VCaP (cell line): Measurements from ENCODE around the gene SECTM1.
"Not testable (repeated sequence)": the region's sequence is repeated elsewhere in the genome, so short reads cannot be mapped to it uniquely, and the experiment has no call there.

Experiments used
- H3K27ac ChIP-seq: fragments of 450-650 bp; 2 replicates; pipeline ENCODE4 v1.5.1; 2017
- CTCF ChIP-seq: fragments of 450-650 bp; conservative IDR thresholded peaks from 2 replicates; pipeline ENCODE4 v1.5.1; 2017; ENCODE audit warnings: mild to moderate bottlenecking, moderate library complexity

SECTM1 gene

GRCh38 chr17:82348434-82348833, 14.9 kb upstream of the SECTM1 start:
- TF ChIP-seq CTCF, result no peak

GRCh38 chr17:82347994-82348393, 14.4 kb upstream of the SECTM1 start:
- H3K27ac ChIP-seq, result not testable (repeated sequence)

More at GRCh38 chr17:82348434-82348833, 14.9 kb upstream of the SECTM1 start:
- no peak overlapping the region for H3K27ac ChIP-seq

- TF ChIP-seq CTCF, result no peak
- no peak overlapping the region; the same call in 1 of the 2 replicates for H3K27ac ChIP-seq
Observed at GRCh38 chr17:82346342-82347300, 13.1 kb upstream of the SECTM1 start.

GRCh38 chr17:82345151-82345976, 11.8 kb upstream of the SECTM1 start:
- TF ChIP-seq CTCF, result no peak
- no peak overlapping the region; the same call in 1 of the 2 replicates for H3K27ac ChIP-seq

GRCh38 chr17:82344175-82344907, 10.8 kb upstream of the SECTM1 start:
- no peak overlapping the region for H3K27ac ChIP-seq
- TF ChIP-seq CTCF, result no peak

GRCh38 chr17:82343560-82343959, 10.0 kb upstream of the SECTM1 start:
- no peak for TF ChIP-seq CTCF
- H3K27ac ChIP-seq, result no peak overlapping the region

- TF ChIP-seq CTCF, result no peak
- no peak overlapping the region for H3K27ac ChIP-seq
Observed at GRCh38 chr17:82342361-82343079, 9.0 kb upstream of the SECTM1 start.
